ENCODE results near the gene IGF2BP3. TPM values are rescaled to one million over a fixed set of nuclear protein-coding genes. Genes with fewer than 3 reads are reported as not detected.
"Not testable (repeated sequence)": the region's sequence is repeated elsewhere in the genome, so short reads cannot be mapped to it uniquely, and the experiment has no call there.

IGF2BP3 gene
- total RNA-seq, 3 donors from 2014 or later (not counting 1 experiment from before 2014, with no cell fraction given): 1.4 to 2.9 TPM; not detected in 1

GRCh38 chr7:23410446-23411183 is 59.7 kb downstream of the IGF2BP3 start:
- Mint-ChIP-seq H3K4me3 (no peak overlapping the region), H3K27me3 (ENCODE audit: low read depth in 2 of 2) (peaks cover 6 to 21% of the 10 kb centered on the region in 2 donors), H3K9me3 (peaks cover 0 to 2% of the 10 kb centered on the region in 2 donors), H3K27ac (no peak overlapping the region), H3K4me1 (no peaks in the 10 kb centered on the region), H3K36me3 (no peaks in the 10 kb centered on the region)
- Histone ChIP-seq H3K9me3 (ENCODE audit: control insufficient read depth, insufficient read depth, low read length) (no peaks in the 10 kb centered on the region), H3K4me1 (ENCODE audit: control insufficient read depth, insufficient read depth, low read length) (no peaks in the 10 kb centered on the region), H3K36me3 (ENCODE audit: control insufficient read depth, insufficient read depth, low read length) (no peaks in the 10 kb centered on the region), H3K4me3 (ENCODE audit: low read length) (no peak overlapping the region), H3K27me3 (ENCODE audit: control insufficient read depth, insufficient read depth, low read length) (no peaks in the 10 kb centered on the region), H3K27ac (ENCODE audit: low read length) (no peak overlapping the region)
- ATAC-seq: no peak
- no peak for TF ChIP-seq CTCF (IDR thresholded peaks at IDR 0.05)
- 70% methylated on average over 7 of the region's 7 CpGs for WGBS (ENCODE audit: insufficient coverage)
- intact Hi-C loops (cut with micrococcal nuclease): no loop called here
- DNase-seq: no peak

- H3K36me3 Mint-ChIP-seq; H3K4me3 ChIP-seq (ENCODE audit: low read length); H3K36me3 ChIP-seq (ENCODE audit: control insufficient read depth, insufficient read depth, low read length); H3K4me1 Mint-ChIP-seq; H3K9me3 ChIP-seq (ENCODE audit: control insufficient read depth, insufficient read depth, low read length); H3K27ac ChIP-seq (ENCODE audit: low read length); H3K27ac Mint-ChIP-seq; DNase-seq; H3K9me3 Mint-ChIP-seq; H3K4me3 Mint-ChIP-seq; ATAC-seq; H3K4me1 ChIP-seq (ENCODE audit: control insufficient read depth, insufficient read depth, low read length); H3K27me3 Mint-ChIP-seq (ENCODE audit: low read depth in 2 of 2); H3K27me3 ChIP-seq (ENCODE audit: control insufficient read depth, insufficient read depth, low read length); intact Hi-C loops (cut with micrococcal nuclease): not testable (repeated sequence)
- 96% methylated on average over 2 of the region's 2 CpGs for WGBS (ENCODE audit: insufficient coverage)
These were observed 63.7 kb downstream of the IGF2BP3 start for GRCh38 chr7:23406564-23406963.

- 94% methylated on average over 3 of the region's 3 CpGs for WGBS (ENCODE audit: insufficient coverage)
- Mint-ChIP-seq H3K36me3 (no peaks in the 10 kb centered on the region), H3K4me3 (no peak overlapping the region), H3K27ac (no peak overlapping the region), H3K27me3 (ENCODE audit: low read depth in 2 of 2) (peaks cover 0 to 9% of the 10 kb centered on the region in 2 donors), H3K9me3 (peaks cover 0 to 2% of the 10 kb centered on the region in 2 donors), H3K4me1 (no peaks in the 10 kb centered on the region)
- no peaks in the 10 kb centered on the region for H3K27me3 ChIP-seq (ENCODE audit: control insufficient read depth, insufficient read depth, low read length)
- H3K27ac ChIP-seq (ENCODE audit: low read length): no peak overlapping the region
- H3K36me3 ChIP-seq (ENCODE audit: control insufficient read depth, insufficient read depth, low read length): no peaks in the 10 kb centered on the region
- DNase-seq (no peak), ATAC-seq (no peak)
- no peak for TF ChIP-seq CTCF (IDR thresholded peaks at IDR 0.05)
- no peaks in the 10 kb centered on the region for H3K4me1 ChIP-seq (ENCODE audit: control insufficient read depth, insufficient read depth, low read length)
- H3K4me3 ChIP-seq (ENCODE audit: low read length): no peak overlapping the region
- intact Hi-C loops (cut with micrococcal nuclease): no loop called here
- H3K9me3 ChIP-seq (ENCODE audit: control insufficient read depth, insufficient read depth, low read length): no peaks in the 10 kb centered on the region
These were observed 65.1 kb downstream of the IGF2BP3 start for GRCh38 chr7:23405240-23405618.

- H3K27me3 Mint-ChIP-seq (ENCODE audit: low read depth in 2 of 2): peaks cover 0 to 9% of the 10 kb centered on the region in 2 donors
- TF ChIP-seq CTCF (IDR thresholded peaks at IDR 0.05): no peak
These were observed 65.6 kb downstream of the IGF2BP3 start for GRCh38 chr7:23404546-23405239.

More at GRCh38 chr7:23404546-23405239, 65.6 kb downstream of the IGF2BP3 start:
- Histone ChIP-seq H3K9me3 (ENCODE audit: control insufficient read depth, insufficient read depth, low read length) (no peaks in the 10 kb centered on the region), H3K4me3 (ENCODE audit: low read length) (no peak overlapping the region), H3K36me3 (ENCODE audit: control insufficient read depth, insufficient read depth, low read length) (no peaks in the 10 kb centered on the region), H3K27me3 (ENCODE audit: control insufficient read depth, insufficient read depth, low read length) (no peaks in the 10 kb centered on the region), H3K27ac (ENCODE audit: low read length) (no peak overlapping the region), H3K4me1 (ENCODE audit: control insufficient read depth, insufficient read depth, low read length) (no peaks in the 10 kb centered on the region)
- Mint-ChIP-seq H3K27ac (no peak overlapping the region), H3K9me3 (peaks cover 0 to 2% of the 10 kb centered on the region in 2 donors), H3K4me3 (no peak overlapping the region), H3K36me3 (no peaks in the 10 kb centered on the region), H3K4me1 (no peaks in the 10 kb centered on the region)
- ATAC-seq (no peak), DNase-seq (no peak)
- WGBS (ENCODE audit: insufficient coverage): 88% methylated on average over 2 of the region's 3 CpGs
- intact Hi-C loops (cut with micrococcal nuclease): no loop called here
